Naive thymus-derived CD4-positive, alpha-beta T cell (primary cell): ENCODE results near the gene NTM. TPM values are rescaled to one million over a fixed set of nuclear protein-coding genes. Genes with fewer than 3 reads are reported as not detected.

ENCODE experiments used
- ATAC-seq: fragments of 150-1000 bp; cut with Tn5 transposase; 2 replicates; pipeline ENCODE4 v1.10.0; 2021; ENCODE audit warnings: mild to moderate bottlenecking, moderate library complexity
- CTCF ChIA-PET: fragments of 350-600 bp; sonication (Branson Sonifier 250); formaldehyde crosslinking; loops from one replicate; lab custom pipeline; 2021; ENCODE audit warnings: antibody characterized with exemption; lab: Charles Lee
- POLR2A ChIA-PET: fragments of 350-600 bp; sonication (Branson Sonifier 250); formaldehyde crosslinking; loops from one replicate; lab custom pipeline; 2021; ENCODE audit warnings: antibody characterized with exemption, inconsistent platforms; lab: Charles Lee
- DNase-seq, 9 donors: peaks; one replicate each; pipeline versions ENCODE4 v3.0.0 to v3.0.0-alpha.2; 2020 to 2022; ENCODE audit warnings: mixed read lengths in 1 of 9
- H3K27ac ChIP-seq: one replicate; pipeline ENCODE4 v1.7.0; 2013; ENCODE audit warnings: mild to moderate bottlenecking, low read depth, low read length, moderate library complexity
- H3K27me3 ChIP-seq, 2 donors: one replicate each; pipeline ENCODE4 v1.7.0; 2013; ENCODE audit warnings: low read length in 2 of 2, mild to moderate bottlenecking in 2 of 2, moderate library complexity in 2 of 2; ENCODE audit not compliant: control insufficient read depth in 2 of 2, insufficient read depth in 2 of 2
- H3K36me3 ChIP-seq, 3 experiments: 1 replicate in 2 of 3; 2 replicates in 1 of 3; pipeline ENCODE4 v1.7.0; 2013; ENCODE audit warnings: low read length in 3 of 3, mild to moderate bottlenecking in 3 of 3, moderate library complexity in 1 of 3; ENCODE audit not compliant: insufficient read depth in 3 of 3, control insufficient read depth in 2 of 3
- H3K4me1 ChIP-seq, 2 donors: one replicate each; pipeline ENCODE4 v1.7.0; 2013; ENCODE audit warnings: low read length in 2 of 2, mild to moderate bottlenecking in 2 of 2, moderate library complexity in 1 of 2; ENCODE audit not compliant: control insufficient read depth in 2 of 2, insufficient read depth in 2 of 2
- H3K4me3 ChIP-seq: 2 replicates; pipeline ENCODE4 v1.7.0; 2013; ENCODE audit warnings: mild to moderate bottlenecking, low read length
- H3K9me3 ChIP-seq, 3 experiments: 1 replicate in 2 of 3; 2 replicates in 1 of 3; pipeline ENCODE4 v1.7.0; 2013; ENCODE audit warnings: low read length in 3 of 3; ENCODE audit not compliant: control insufficient read depth in 2 of 3
- H3K27ac Mint-ChIP-seq, 9 donors: one replicate each; pipeline ENCODE4 v1.8.0; 2020 to 2022; ENCODE audit warnings: mixed read lengths in 9 of 9, mild to moderate bottlenecking in 8 of 9, moderate library complexity in 5 of 9, inconsistent platforms in 2 of 9
- H3K27me3 Mint-ChIP-seq, 5 donors: one replicate each; pipeline ENCODE4 v1.8.0; 2021 to 2022; ENCODE audit warnings: mixed read lengths in 5 of 5, mild to moderate bottlenecking in 1 of 5
- H3K36me3 Mint-ChIP-seq, 5 donors: one replicate each; pipeline ENCODE4 v1.8.0; 2020 to 2022; ENCODE audit warnings: mixed read lengths in 5 of 5, mild to moderate bottlenecking in 3 of 5, inconsistent platforms in 1 of 5
- H3K4me1 Mint-ChIP-seq, 7 donors: one replicate each; pipeline ENCODE4 v1.8.0; 2020 to 2022; ENCODE audit warnings: mixed read lengths in 7 of 7, mild to moderate bottlenecking in 3 of 7, inconsistent platforms in 1 of 7
- H3K4me3 Mint-ChIP-seq, 10 donors: one replicate each; pipeline ENCODE4 v1.8.0; 2020 to 2022; ENCODE audit warnings: mild to moderate bottlenecking in 10 of 10, mixed read lengths in 10 of 10, moderate library complexity in 6 of 10, inconsistent platforms in 2 of 10
- H3K9me3 Mint-ChIP-seq, 11 donors: one replicate each; pipeline ENCODE4 v1.8.0; 2020 to 2022; ENCODE audit warnings: mixed read lengths in 11 of 11, mild to moderate bottlenecking in 4 of 11, inconsistent platforms in 1 of 11, moderate library complexity in 1 of 11
- intact Hi-C, 2 donors: fragments of 100-400 bp; cut with micrococcal nuclease; formaldehyde crosslinking; loops; one replicate each; pipeline ENCODE4 v1.15.1; 2023
- polyA plus RNA-seq, 2 donors: library from polyadenylated mRNA; unstranded; fragments of 300-500 nt; fragmentation: Illumina TruSeq; gene quantifications; one replicate each; pipeline ENCODE4 v1.2.3, GENCODE V29; 2021
- total RNA-seq, 6 experiments: library from RNA in 5 of 6; stranded (reverse) in 5 of 6; gene quantifications; 1 replicate in 5 of 6; 2 replicates in 1 of 6; pipeline ENCODE4 v1.2.3 and lab custom pipeline; 2021 to 2026

The NTM gene
- total and polyA plus RNA-seq, 7 experiments from 2014 or later: not detected

GRCh38 chr11:132101881-132102280, 731.5 kb downstream of the NTM start:
- CTCF ChIA-PET: no interaction called here

GRCh38 chr11:132103021-132103420, 732.6 kb downstream of the NTM start:
- intact Hi-C loops: no loop called here
- no peaks in the 10 kb centered on the region for H3K36me3 Mint-ChIP-seq

More at GRCh38 chr11:132101881-132102280, 731.5 kb downstream of the NTM start:
- no peaks in the 10 kb centered on the region for H3K27me3 Mint-ChIP-seq
- no peak overlapping the region for H3K4me3 ChIP-seq
- H3K36me3 ChIP-seq: no peaks in the 10 kb centered on the region
- H3K4me3 Mint-ChIP-seq: no peak overlapping the region
- intact Hi-C loops: no loop called here
- peaks cover 0 to 10% (median 3%) of the 10 kb centered on the region in 11 donors for H3K9me3 Mint-ChIP-seq
- no peaks in the 10 kb centered on the region for H3K4me1 Mint-ChIP-seq
- ATAC-seq: no peak
- no peak overlapping the region for H3K27ac ChIP-seq
- no peak for DNase-seq
- no peaks in the 10 kb centered on the region for H3K4me1 ChIP-seq
- no peak overlapping the region for H3K27ac Mint-ChIP-seq
- POLR2A ChIA-PET: no interaction called here
- no peaks in the 10 kb centered on the region for H3K9me3 ChIP-seq
- H3K27me3 ChIP-seq: no peaks in the 10 kb centered on the region
- H3K36me3 Mint-ChIP-seq: no peaks in the 10 kb centered on the region

GRCh38 chr11:132106096-132106982, 735.9 kb downstream of the NTM start:
- no peak for DNase-seq
- no peak for ATAC-seq
- ChIA-PET CTCF (no interaction called here), POLR2A (no interaction called here)
- intact Hi-C loops: no loop called here
- no peak overlapping the region for H3K4me3 Mint-ChIP-seq
- peaks cover 0 to 19% (median 6%) of the 10 kb centered on the region in 11 donors for H3K9me3 Mint-ChIP-seq
- Histone ChIP-seq H3K27ac (no peak overlapping the region), H3K36me3 (no peaks in the 10 kb centered on the region), H3K27me3 (no peaks in the 10 kb centered on the region), H3K4me3 (no peak overlapping the region), H3K4me1 (no peaks in the 10 kb centered on the region), H3K9me3 (no peaks in the 10 kb centered on the region)
- no peak overlapping the region for H3K27ac Mint-ChIP-seq
- H3K36me3 Mint-ChIP-seq: no peaks in the 10 kb centered on the region
- no peaks in the 10 kb centered on the region for H3K27me3 Mint-ChIP-seq
- H3K4me1 Mint-ChIP-seq: no peaks in the 10 kb centered on the region

More at GRCh38 chr11:132103021-132103420, 732.6 kb downstream of the NTM start:
- Histone ChIP-seq H3K9me3 (no peaks in the 10 kb centered on the region), H3K27me3 (no peaks in the 10 kb centered on the region), H3K4me1 (no peaks in the 10 kb centered on the region), H3K36me3 (no peaks in the 10 kb centered on the region), H3K27ac (no peak overlapping the region), H3K4me3 (no peak overlapping the region)
- Mint-ChIP-seq H3K27ac (no peak overlapping the region), H3K4me1 (no peaks in the 10 kb centered on the region), H3K9me3 (peaks cover 0 to 9% (median 2%) of the 10 kb centered on the region in 11 donors), H3K27me3 (no peaks in the 10 kb centered on the region), H3K4me3 (no peak overlapping the region)
- POLR2A ChIA-PET: no interaction called here
- CTCF ChIA-PET: no interaction called here
- DNase-seq (no peak), ATAC-seq (no peak)

GRCh38 chr11:132111316-132111715, 740.9 kb downstream of the NTM start:
- Histone ChIP-seq H3K27ac (no peak overlapping the region), H3K36me3 (no peaks in the 10 kb centered on the region), H3K9me3 (no peaks in the 10 kb centered on the region), H3K4me3 (no peak overlapping the region), H3K4me1 (no peaks in the 10 kb centered on the region), H3K27me3 (no peaks in the 10 kb centered on the region)
- no peaks in the 10 kb centered on the region for H3K36me3 Mint-ChIP-seq
- DNase-seq (no peak), ATAC-seq (no peak)
- no peak overlapping the region for H3K4me3 Mint-ChIP-seq
- CTCF ChIA-PET: no interaction called here
- H3K4me1 Mint-ChIP-seq: no peaks in the 10 kb centered on the region
- POLR2A ChIA-PET: no interaction called here
- H3K27me3 Mint-ChIP-seq: no peaks in the 10 kb centered on the region
- H3K27ac Mint-ChIP-seq: no peak overlapping the region
- H3K9me3 Mint-ChIP-seq: peaks cover 2 to 14% (median 6%) of the 10 kb centered on the region in 11 donors
- intact Hi-C loops: no loop called here

- Mint-ChIP-seq H3K4me1 (no peaks in the 10 kb centered on the region), H3K27me3 (no peaks in the 10 kb centered on the region)
- ATAC-seq: no peak
Observed at GRCh38 chr11:132111838-132112237, 741.4 kb downstream of the NTM start.

GRCh38 chr11:132112846-132113245, 742.4 kb downstream of the NTM start:
- POLR2A ChIA-PET: no interaction called here
- no peaks in the 10 kb centered on the region for H3K27me3 Mint-ChIP-seq
- Histone ChIP-seq H3K27ac (no peak overlapping the region), H3K36me3 (no peaks in the 10 kb centered on the region), H3K9me3 (no peaks in the 10 kb centered on the region), H3K27me3 (no peaks in the 10 kb centered on the region), H3K4me1 (no peaks in the 10 kb centered on the region), H3K4me3 (no peak overlapping the region)
- H3K4me3 Mint-ChIP-seq: no peak overlapping the region
- H3K4me1 Mint-ChIP-seq: no peaks in the 10 kb centered on the region
- DNase-seq: no peak
- H3K9me3 Mint-ChIP-seq: peaks cover 2 to 12% (median 6%) of the 10 kb centered on the region in 11 donors
- intact Hi-C loops: no loop called here
- CTCF ChIA-PET: no interaction called here
- no peak for ATAC-seq
- no peaks in the 10 kb centered on the region for H3K36me3 Mint-ChIP-seq
- H3K27ac Mint-ChIP-seq: no peak overlapping the region

More at GRCh38 chr11:132111838-132112237, 741.4 kb downstream of the NTM start:
- ChIA-PET CTCF (no interaction called here), POLR2A (no interaction called here)
- Histone ChIP-seq H3K9me3 (no peaks in the 10 kb centered on the region), H3K36me3 (no peaks in the 10 kb centered on the region), H3K4me3 (no peak overlapping the region), H3K27me3 (no peaks in the 10 kb centered on the region), H3K4me1 (no peaks in the 10 kb centered on the region), H3K27ac (no peak overlapping the region)
- Mint-ChIP-seq H3K36me3 (no peaks in the 10 kb centered on the region), H3K9me3 (peaks cover 2 to 14% (median 6%) of the 10 kb centered on the region in 11 donors), H3K4me3 (no peak overlapping the region), H3K27ac (no peak overlapping the region)
- no peak for DNase-seq
- intact Hi-C loops: no loop called here

- no peaks in the 10 kb centered on the region for H3K36me3 ChIP-seq
- POLR2A ChIA-PET: no interaction called here
- no peak for ATAC-seq
- peaks cover 0 to 9% (median 5%) of the 10 kb centered on the region in 11 donors for H3K9me3 Mint-ChIP-seq
- H3K4me1 Mint-ChIP-seq: no peaks in the 10 kb centered on the region
- CTCF ChIA-PET: no interaction called here
- H3K27me3 ChIP-seq: no peaks in the 10 kb centered on the region
- no peaks in the 10 kb centered on the region for H3K36me3 Mint-ChIP-seq
- H3K27ac ChIP-seq: no peak overlapping the region
- H3K4me3 ChIP-seq: no peak overlapping the region
- H3K27me3 Mint-ChIP-seq: no peaks in the 10 kb centered on the region
- no peaks in the 10 kb centered on the region for H3K9me3 ChIP-seq
- no peak overlapping the region for H3K27ac Mint-ChIP-seq
- no peaks in the 10 kb centered on the region for H3K4me1 ChIP-seq
- no peak for DNase-seq
- no peak overlapping the region for H3K4me3 Mint-ChIP-seq
- intact Hi-C loops: no loop called here
Observed at GRCh38 chr11:132114185-132114584, 743.8 kb downstream of the NTM start.
